ENCODE measurements around the gene SVIL.
"Not testable (repeated sequence)": the region's sequence is repeated elsewhere in the genome, so short reads cannot be mapped to it uniquely, and the experiment has no call there.

Gene SVIL

GRCh38 chr10:29508554-29509244 is 126.1 kb downstream of the SVIL start:
- TF ChIP-seq, protein P1, sequence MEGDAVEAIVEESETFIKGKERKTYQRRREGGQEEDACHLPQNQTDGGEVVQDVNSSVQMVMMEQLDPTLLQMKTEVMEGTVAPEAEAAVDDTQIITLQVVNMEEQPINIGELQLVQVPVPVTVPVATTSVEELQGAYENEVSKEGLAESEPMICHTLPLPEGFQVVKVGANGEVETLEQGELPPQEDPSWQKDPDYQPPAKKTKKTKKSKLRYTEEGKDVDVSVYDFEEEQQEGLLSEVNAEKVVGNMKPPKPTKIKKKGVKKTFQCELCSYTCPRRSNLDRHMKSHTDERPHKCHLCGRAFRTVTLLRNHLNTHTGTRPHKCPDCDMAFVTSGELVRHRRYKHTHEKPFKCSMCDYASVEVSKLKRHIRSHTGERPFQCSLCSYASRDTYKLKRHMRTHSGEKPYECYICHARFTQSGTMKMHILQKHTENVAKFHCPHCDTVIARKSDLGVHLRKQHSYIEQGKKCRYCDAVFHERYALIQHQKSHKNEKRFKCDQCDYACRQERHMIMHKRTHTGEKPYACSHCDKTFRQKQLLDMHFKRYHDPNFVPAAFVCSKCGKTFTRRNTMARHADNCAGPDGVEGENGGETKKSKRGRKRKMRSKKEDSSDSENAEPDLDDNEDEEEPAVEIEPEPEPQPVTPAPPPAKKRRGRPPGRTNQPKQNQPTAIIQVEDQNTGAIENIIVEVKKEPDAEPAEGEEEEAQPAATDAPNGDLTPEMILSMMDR (IDR thresholded peaks at IDR 0.05; ENCODE audit: low read depth, low read length): no peak
- no peak overlapping the region for H3K4me3 ChIP-seq (ENCODE audit: low read depth, low read length)
- DNase-seq: no peak
- no peaks in the 10 kb centered on the region for H3K9me3 ChIP-seq
- peaks cover 3% of the 10 kb centered on the region; the same call in 1 of the 2 replicates for H3K36me3 ChIP-seq
- no peaks in the 10 kb centered on the region for H3K4me1 ChIP-seq
- H3K27me3 ChIP-seq: no peaks in the 10 kb centered on the region

- H3K27me3 ChIP-seq; H3K9me3 ChIP-seq; H3K4me3 ChIP-seq (ENCODE audit: low read depth, low read length); H3K4me1 ChIP-seq; H3K36me3 ChIP-seq; DNase-seq: not testable (repeated sequence)
Observed at GRCh38 chr10:29507750-29508149, 127.0 kb downstream of the SVIL start.

- H3K4me1 ChIP-seq; H3K36me3 ChIP-seq; H3K9me3 ChIP-seq; H3K4me3 ChIP-seq (ENCODE audit: low read depth, low read length); DNase-seq; H3K27me3 ChIP-seq: not testable (repeated sequence)
Observed at GRCh38 chr10:29506324-29506921, 128.3 kb downstream of the SVIL start.

DNA sequence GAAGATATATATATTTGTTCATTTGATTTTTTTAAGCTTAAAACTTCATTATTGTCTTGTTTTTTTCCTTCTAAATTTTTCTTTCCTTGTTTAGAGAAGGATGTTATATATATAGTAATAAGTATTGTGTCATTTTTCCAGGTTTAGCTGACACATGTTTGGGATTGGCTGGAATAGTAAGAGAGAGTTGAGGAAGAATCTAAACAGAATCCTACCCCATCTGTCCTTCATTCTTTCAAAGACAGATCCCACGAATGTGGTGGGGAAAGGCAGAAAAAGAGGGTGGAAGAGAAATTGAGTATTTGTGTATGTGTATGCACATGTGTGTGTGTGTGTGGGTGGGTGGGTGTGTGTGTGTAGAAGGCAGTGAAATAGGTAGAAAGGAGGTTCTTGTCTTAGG is 132.4 kb downstream of the SVIL start:
- Histone ChIP-seq H3K4me3 (ENCODE audit: low read depth, low read length) (no peak overlapping the region), H3K27me3 (no peaks in the 10 kb centered on the region), H3K9me3 (no peaks in the 10 kb centered on the region), H3K36me3 (no peaks in the 10 kb centered on the region), H3K4me1 (no peaks in the 10 kb centered on the region)
- DNase-seq: no peak
- TF ChIP-seq, protein P1 (IDR thresholded peaks at IDR 0.05; ENCODE audit: low read depth, low read length): no peak

- no peak for DNase-seq
- no peaks in the 10 kb centered on the region for H3K9me3 ChIP-seq
- no peaks in the 10 kb centered on the region for H3K4me1 ChIP-seq
- no peaks in the 10 kb centered on the region for H3K36me3 ChIP-seq
- H3K4me3 ChIP-seq (ENCODE audit: low read depth, low read length): no peak overlapping the region
- H3K27me3 ChIP-seq: no peaks in the 10 kb centered on the region
- TF ChIP-seq, protein P1 (IDR thresholded peaks at IDR 0.05; ENCODE audit: low read depth, low read length): no peak
Observed at GRCh38 chr10:29501692-29502091, 133.1 kb downstream of the SVIL start.

GRCh38 chr10:29499993-29500537 is 134.7 kb downstream of the SVIL start:
- TF ChIP-seq, protein P1 (IDR thresholded peaks at IDR 0.05; ENCODE audit: low read depth, low read length): no peak
- DNase-seq: no peak
- no peak overlapping the region for H3K4me3 ChIP-seq (ENCODE audit: low read depth, low read length)

More at GRCh38 chr10:29499993-29500537, 134.7 kb downstream of the SVIL start:
- Histone ChIP-seq H3K36me3 (no peaks in the 10 kb centered on the region), H3K9me3 (no peaks in the 10 kb centered on the region), H3K4me1 (no peaks in the 10 kb centered on the region), H3K27me3 (no peaks in the 10 kb centered on the region)
